ENCODE data around the gene RHPN2. TPM values are rescaled to one million over a fixed set of nuclear protein-coding genes. Genes with fewer than 3 reads are reported as not detected.

Gene RHPN2
- total and polyA plus RNA-seq, 2 of the 13 experiments (the other 11 are each of a cell fraction or from before 2014, with no cell fraction given): 20.3 to 48.0 TPM

GRCh38 chr19:33063753-33064457 is 783 bp downstream of the RHPN2 start (continued):
- TF ChIP-seq ZNF557 (CRISPR knock-in tag; IDR thresholded peaks at IDR 0.05) (no peak), WIZ (CRISPR knock-in tag; IDR thresholded peaks at IDR 0.05) (no peak), ARNT2 (CRISPR knock-in tag; IDR thresholded peaks at IDR 0.05; ENCODE audit: low read depth) (0 out of 2 replicates have a peak, but pooled peaks have one; percentile 14), ZNF761 (CRISPR knock-in tag; conservative IDR thresholded peaks at IDR 0.05) (no peak), TFAP4 (IDR thresholded peaks at IDR 0.05; ENCODE audit: borderline replicate concordance, low read depth) (no peak), TAF1 (CRISPR knock-in tag; IDR thresholded peaks at IDR 0.05) (0 out of 2 replicates have a peak, but pooled peaks have one; percentile 22), SNAI1 (CRISPR knock-in tag; IDR thresholded peaks at IDR 0.05; ENCODE audit: borderline replicate concordance) (no peak), HNF4A (CRISPR knock-in tag; IDR thresholded peaks at IDR 0.05) (0 out of 2 replicates have a peak, but pooled peaks have one; percentile 5), ZNF800 (CRISPR knock-in tag; IDR thresholded peaks at IDR 0.05) (no peak), GLMP (CRISPR knock-in tag; IDR thresholded peaks at IDR 0.05; ENCODE audit: borderline replicate concordance) (no peak), ZFP91 (CRISPR knock-in tag; IDR thresholded peaks at IDR 0.05; ENCODE audit: borderline replicate concordance) (no peak), YEATS4 (CRISPR knock-in tag; IDR thresholded peaks at IDR 0.05; ENCODE audit: borderline replicate concordance) (0 out of 2 replicates have a peak, but pooled peaks have one; percentile 36), NONO (IDR thresholded peaks at IDR 0.05) (no peak), NONO (CRISPR knock-in tag; conservative IDR thresholded peaks at IDR 0.05) (0 out of 2 replicates have a peak, but pooled peaks have one; percentile 18), REL (CRISPR knock-in tag; conservative IDR thresholded peaks at IDR 0.05) (no peak), PHF8 (CRISPR knock-in tag; IDR thresholded peaks at IDR 0.05) (no peak), ZNF703 (CRISPR knock-in tag; IDR thresholded peaks at IDR 0.05; ENCODE audit: borderline replicate concordance) (no peak), SNAPC4 (CRISPR knock-in tag; IDR thresholded peaks at IDR 0.05) (no peak), SATB2 (CRISPR knock-in tag; IDR thresholded peaks at IDR 0.05) (no peak)

All from HepG2 (cell line).